NCI-H226 (cell line): ENCODE measurements around the gene KIF13A.
"Not testable (repeated sequence)": the region's sequence is repeated elsewhere in the genome, so short reads cannot be mapped to it uniquely, and the experiment has no call there.

ENCODE experiments used
- DNase-seq: peaks from one replicate; pipeline ENCODE4 v3.0.0-alpha.2; 2015

Gene KIF13A

DNA sequence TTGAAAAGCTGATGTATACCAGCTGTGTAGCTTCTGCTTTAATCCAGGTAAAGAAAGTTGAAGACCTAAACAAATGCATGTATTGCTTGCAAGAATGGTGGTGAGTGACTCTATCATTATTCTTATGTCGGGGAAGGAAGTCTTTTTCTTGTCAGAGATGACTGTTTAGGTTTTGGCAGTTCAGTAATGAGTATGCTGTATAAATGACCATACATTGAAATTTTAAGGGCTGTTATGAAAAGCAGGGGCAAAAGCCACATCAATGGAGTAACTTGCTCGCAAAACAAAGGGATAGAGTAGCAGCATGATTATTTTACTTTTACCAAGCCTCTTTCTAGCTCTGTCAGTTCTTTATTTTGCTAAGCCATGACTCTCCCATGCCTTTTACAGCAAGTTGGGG lies 224.8 kb downstream of the KIF13A start:
- DNase-seq, result no peak

DNA sequence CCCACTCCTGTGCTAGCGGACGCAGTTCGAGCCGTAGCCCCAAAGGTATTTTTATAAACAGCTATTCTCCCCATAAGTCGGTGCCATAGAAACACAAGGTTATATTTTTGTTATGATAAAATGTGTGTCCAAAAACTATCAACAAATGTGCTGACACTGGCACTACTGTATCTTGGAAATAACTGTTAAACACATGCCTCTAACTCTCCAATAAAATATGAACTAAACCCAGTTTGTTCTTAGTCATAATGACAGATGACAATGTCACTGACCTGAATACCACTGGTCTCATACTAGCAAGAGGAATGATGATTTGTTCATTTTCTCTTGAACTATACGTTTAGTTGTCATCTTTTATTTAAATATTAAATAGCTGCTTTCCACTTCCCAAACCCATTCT lies 229.3 kb downstream of the KIF13A start:
- DNase-seq, result no peak

GRCh38 chr6:17754254-17754653 lies 233.2 kb downstream of the KIF13A start:
- no peak for DNase-seq

DNA sequence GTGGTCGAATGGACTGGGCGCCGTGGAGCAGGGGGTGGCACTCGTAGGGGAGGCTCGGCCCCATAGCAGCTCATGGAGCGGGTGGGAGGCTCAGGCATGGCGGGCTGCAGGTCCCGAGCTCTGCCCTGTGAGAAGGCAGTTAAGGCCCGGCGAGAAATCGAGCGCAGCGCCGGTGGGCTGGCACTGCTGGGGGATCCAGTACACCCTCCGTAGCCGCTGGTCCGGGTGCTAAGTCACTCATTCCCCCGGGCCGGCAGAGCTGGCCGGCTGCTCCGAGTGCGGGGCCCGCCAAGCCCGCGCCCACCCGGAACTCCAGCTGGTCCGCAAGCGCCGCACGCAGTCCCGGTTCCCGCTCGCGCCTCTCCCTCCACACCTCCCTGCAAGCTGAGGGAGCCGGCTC lies 242.1 kb downstream of the KIF13A start:
- not testable (repeated sequence) for DNase-seq

DNA sequence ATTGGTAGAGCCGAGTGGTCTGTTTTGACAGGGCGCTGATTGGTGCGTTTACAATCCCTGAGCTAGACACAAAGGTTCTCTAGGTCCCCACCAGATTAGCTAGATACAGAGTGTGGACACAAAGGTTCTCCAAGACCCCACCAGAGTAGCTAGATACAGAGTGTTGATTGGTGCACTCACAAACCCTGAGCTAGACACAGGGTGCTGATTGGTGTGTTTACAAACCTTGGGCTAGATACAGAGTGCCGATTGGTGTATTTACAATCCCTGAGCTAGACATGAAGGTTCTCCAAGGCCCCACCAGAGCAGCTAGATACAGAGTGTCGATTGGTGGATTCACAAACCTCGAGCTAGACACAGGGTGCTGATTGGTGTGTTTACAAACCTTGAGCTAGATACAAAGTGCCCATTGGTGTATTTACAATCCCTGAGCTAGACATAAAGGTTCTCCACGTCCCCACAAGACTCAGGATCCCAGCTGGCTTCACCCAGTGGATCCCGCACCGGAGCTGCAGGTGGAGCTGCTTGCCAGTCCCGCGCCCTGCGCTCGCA lies 242.6 kb downstream of the KIF13A start:
- DNase-seq, result not testable (repeated sequence)

- DNase-seq, result no peak
Measured at GRCh38 chr6:17744019-17744756, 243.2 kb downstream of the KIF13A start.

- DNase-seq, result no peak
Measured at GRCh38 chr6:17741507-17741906, 245.9 kb downstream of the KIF13A start.

GRCh38 chr6:17740559-17741220 lies 246.7 kb downstream of the KIF13A start:
- DNase-seq, result no peak

- DNase-seq, result no peak
Measured at GRCh38 chr6:17737704-17738252, 249.7 kb downstream of the KIF13A start.

GRCh38 chr6:17735311-17735710 lies 252.1 kb downstream of the KIF13A start:
- DNase-seq, result not testable (repeated sequence)

GRCh38 chr6:17730078-17730704 lies 257.2 kb downstream of the KIF13A start:
- peak; percentile 32 for DNase-seq

GRCh38 chr6:17729223-17730077 lies 258.0 kb downstream of the KIF13A start:
- DNase-seq, result no peak

DNA sequence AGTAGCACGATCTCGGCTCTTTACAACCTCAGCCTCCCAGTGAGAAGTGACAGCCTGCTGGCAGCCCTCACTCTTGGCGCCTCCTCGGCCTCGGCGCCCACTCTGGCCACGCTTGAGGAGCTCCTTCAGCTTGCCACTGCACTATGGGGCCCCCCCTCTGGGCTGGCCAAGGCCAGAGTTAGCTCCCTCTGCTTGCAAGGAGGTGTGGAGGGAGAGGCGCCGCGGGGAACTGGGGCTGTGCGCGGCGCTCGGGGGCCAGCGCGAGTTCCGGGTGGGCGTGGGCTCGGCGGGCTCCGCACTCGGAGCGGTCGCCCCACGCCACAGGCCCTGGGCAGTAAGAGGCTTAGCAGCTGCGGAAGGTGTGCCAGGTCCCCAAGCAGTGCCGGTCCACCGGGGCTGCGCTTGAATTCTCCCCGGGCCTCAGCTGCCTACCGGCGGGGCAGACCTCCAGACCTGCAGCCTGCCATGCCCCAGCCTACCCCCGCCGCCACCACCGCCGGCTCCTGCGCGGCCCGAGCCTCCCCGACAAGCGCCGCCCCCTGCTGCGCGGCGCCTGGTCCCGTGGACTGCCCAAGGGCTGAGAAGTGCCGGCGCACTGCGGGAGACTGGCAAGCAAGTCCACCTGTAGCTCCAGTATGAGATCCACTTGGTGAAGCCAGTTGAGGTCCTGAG lies 258.7 kb downstream of the KIF13A start:
- DNase-seq, result no peak

- DNase-seq, result peak; percentile 72
Measured at GRCh38 chr6:17725083-17725482, 262.4 kb downstream of the KIF13A start.

- DNase-seq, result no peak
Measured at GRCh38 chr6:17724341-17724740, 263.1 kb downstream of the KIF13A start.

GRCh38 chr6:17721671-17722070 lies 265.8 kb downstream of the KIF13A start:
- DNase-seq, result no peak

GRCh38 chr6:17719323-17720041 lies 268.0 kb downstream of the KIF13A start:
- DNase-seq, result no peak

DNA sequence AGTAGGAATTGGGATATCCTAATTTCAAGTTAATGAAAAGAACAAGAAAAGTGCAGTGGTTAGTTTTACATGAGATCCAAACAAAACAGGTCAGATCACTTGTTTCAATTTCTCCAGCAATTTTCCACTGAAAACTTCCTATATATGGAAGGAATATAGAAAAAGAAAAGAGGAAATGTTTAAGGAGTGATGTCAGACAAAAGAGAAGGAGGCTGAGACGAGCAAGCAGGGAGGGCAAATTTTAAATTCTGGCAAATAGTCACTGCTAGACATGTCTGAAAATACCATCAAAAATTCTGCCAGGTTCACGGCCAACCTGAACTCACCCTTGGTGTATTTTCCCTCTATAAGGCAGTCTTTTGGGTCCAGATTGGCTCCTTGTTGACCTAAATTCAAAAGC lies 271.2 kb downstream of the KIF13A start:
- DNase-seq, result no peak

DNA sequence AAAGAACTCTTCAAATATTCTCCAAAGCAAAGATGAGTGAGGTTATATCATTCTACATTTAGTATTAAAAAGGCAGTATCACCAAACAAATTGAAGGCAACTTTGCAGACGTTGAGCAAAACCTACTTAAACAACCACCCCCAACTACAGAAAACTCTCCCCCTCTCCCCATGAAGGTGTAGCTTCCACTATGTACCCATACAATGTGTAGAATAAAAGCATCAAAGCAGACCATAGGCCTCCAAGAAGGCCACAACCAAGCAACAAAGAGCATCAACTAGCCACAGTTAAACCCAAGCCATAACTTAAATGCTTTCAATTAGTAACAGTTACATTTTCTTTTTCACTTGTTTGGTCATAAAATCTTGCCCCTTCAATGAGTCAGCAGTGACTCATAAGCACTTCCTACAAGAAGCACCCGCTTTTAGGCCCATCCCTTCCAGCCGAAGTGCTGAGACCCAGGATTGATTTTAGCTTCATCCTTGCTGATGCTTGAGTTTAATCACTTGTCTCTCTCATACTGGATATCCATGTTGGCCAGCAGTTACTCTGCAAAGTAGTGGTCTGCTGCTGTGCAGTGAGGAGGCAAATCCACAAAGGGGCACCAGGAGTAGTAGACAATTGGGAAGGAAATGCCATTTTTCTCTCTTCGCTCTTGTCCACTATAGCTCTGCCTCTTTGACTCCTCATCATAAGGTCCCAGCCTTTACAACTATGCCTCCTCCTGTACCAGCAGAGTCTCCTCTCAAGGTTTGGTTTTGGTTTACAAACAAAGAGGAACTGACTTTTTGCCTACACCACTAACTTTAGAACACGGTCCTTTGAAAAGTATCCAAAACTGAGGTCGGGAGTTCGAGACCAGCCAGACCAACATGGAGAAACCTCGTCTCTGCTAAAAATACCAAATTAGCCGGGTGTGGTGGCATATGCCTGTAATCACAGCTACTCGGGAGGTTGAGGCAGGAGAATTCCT lies 272.3 kb downstream of the KIF13A start:
- DNase-seq, result peak; percentile 79

DNA sequence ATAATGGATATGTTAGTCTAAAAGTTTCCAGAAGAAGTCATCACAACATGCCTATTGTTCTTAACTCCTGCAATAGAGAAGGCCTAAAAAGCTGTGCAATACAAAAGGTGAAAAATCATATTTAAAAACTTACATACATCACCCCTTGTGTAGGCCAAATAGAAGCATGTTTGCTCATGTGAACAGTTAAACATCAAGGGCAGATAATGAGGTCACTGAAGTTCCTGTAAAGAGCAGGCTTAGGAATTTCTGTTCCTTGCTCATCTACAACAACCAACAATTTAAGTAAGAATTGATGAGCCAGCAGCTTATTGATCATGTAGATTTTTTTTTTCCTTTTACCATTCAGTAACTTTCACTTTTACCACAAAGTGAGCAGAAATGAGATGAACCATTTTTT lies 273.3 kb downstream of the KIF13A start:
- no peak for DNase-seq
